Left renal pelvis (tissue), 4 donors: ENCODE data around the gene KCNJ18. TPM values are rescaled to one million over a fixed set of nuclear protein-coding genes. Genes with fewer than 3 reads are reported as not detected.
"Not testable (repeated sequence)": the region's sequence is repeated elsewhere in the genome, so short reads cannot be mapped to it uniquely, and the experiment has no call there.

Experiments
- DNase-seq, 4 donors: peaks; one replicate each; pipeline ENCODE4 v3.0.0-alpha.2; 2013; ENCODE audit warnings: low read depth in 4 of 4, low spot score in 3 of 4
- polyA plus RNA-seq, 4 donors: library from polyadenylated mRNA; unstranded; fragments of 120-200 nt; gene quantifications; one replicate each; pipeline ENCODE4 v1.2.1, GENCODE V29; 2013; ENCODE audit not compliant: insufficient read length in 4 of 4

Gene KCNJ18
- polyA plus RNA-seq, 4 donors: not detected

DNA sequence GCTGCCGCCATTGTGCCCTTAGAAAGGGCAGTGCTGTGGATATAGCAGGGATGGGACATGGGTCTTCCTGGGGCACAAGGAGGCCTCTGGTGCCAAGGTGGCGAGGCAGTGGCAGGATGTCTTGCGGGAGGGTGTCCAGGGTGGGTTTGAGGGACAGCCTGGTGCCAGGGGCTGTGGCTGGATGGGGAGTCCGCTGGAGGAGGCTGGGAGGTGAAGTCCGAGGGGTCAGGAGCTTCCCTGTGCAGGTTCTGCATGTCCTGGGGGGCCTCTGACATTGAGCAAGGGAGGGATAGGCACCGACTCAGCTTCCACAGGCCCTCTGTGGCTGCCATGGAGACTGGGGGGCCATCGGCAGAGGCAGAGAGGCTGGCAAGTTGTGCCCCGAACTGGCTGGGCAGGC is 9.7 kb downstream of the KCNJ18 start:
- DNase-seq: not testable (repeated sequence)

DNA sequence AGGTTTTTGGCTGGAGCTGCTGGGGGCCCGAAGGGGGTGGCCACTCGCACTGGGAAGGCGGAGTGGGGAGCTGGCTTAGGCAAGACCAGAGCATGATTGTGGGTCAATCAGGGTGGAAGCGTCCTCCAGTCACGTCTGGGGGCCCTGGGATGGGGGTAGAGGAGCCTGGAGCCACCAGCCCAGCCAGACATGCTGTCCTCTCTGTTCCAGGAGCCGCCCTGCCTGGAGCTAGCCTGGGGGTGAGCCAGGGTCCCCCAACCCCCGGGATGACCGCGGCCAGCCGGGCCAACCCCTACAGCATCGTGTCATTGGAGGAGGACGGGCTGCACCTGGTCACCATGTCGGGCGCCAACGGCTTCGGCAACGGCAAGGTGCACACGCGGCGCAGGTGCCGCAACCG is 10.2 kb downstream of the KCNJ18 start:
- DNase-seq: not testable (repeated sequence)

DNA sequence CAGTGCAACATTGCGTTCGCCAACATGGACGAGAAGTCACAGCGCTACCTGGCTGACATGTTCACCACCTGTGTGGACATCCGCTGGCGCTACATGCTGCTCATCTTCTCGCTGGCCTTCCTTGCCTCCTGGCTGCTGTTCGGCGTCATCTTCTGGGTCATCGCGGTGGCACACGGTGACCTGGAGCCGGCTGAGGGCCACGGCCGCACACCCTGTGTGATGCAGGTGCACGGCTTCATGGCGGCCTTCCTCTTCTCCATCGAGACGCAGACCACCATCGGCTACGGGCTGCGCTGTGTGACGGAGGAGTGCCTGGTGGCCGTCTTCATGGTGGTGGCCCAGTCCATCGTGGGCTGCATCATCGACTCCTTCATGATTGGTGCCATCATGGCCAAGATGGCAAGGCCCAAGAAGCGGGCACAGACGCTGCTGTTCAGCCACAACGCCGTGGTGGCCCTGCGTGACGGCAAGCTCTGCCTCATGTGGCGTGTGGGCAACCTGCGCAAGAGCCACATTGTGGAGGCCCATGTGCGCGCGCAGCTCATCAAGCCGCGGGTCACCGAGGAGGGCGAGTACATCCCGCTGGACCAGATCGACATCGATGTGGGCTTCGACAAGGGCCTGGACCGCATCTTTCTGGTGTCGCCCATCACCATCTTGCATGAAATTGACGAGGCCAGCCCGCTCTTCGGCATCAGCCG is 10.8 kb downstream of the KCNJ18 start:
- DNase-seq: not testable (repeated sequence)

DNA sequence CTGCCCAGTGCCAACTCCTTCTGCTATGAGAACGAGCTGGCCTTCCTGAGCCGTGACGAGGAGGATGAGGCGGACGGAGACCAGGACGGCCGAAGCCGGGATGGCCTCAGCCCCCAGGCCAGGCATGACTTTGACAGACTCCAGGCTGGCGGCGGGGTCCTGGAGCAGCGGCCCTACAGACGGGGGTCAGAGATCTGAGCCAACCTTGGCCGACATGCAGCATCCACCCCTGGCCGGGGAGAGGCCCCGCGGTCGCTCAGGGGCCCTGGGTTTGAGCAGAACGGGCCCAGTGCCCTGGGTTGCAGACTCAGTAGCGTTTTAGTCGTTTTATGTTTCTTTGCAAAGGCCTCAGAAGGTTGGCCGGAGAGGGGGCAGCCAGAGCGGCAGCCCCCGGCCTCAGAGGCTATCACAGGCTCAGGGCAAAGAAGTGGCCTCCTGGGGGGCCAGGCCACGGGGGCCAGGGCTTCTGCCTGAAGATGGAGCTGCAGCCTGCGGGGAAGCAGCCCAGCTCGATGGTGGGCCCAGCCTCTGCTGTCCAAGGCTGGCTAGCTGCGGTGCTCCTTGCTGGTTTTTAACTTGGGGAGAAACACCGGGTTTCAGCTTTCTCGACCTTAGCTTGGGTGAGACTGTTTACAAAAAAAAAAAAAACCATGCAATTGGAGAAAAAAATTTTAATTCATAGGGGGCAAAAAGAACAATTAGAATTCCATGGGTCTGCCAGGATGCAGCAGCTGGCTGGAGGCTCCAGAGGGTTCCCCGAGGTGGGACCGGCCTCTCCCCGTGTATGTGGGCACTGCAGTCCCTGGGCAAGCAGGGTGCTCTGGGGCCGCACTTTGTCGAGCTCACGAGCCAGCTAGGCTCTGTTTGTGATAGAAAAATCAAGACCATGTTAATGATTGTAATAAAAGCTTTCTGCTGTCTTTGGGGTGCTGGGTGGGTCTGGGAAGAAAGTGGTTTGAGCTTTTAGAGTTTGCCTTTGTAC is 11.9 kb downstream of the KCNJ18 start:
- not testable (repeated sequence) for DNase-seq

DNA sequence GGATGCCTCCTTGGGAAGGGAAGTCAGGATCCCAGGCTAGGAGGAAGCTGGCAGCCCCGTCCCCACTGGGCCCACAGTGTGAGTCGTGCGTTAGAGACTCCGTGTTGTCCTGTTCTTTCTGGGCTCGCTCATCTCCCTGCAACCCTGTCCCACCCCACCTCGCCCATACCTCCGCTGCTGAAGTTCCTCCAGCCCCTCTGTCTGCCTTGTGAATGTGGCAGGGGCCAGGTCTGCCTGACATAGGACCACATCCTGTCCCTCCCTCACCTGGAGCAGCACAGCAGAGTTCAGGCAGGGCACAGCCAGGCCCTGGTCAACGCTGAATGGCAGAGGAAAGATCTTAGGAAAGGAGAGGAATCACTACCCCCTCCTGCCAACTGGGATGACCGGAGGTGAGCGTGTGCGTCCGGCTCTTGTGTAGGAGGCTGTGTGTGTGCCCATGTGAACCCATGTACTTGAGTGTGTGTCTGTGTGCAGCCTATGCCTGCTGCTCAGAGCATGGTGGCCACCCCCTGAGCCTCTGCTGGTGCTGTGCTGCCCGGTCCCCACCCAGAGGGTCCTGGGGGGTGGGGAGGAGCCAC is 12.8 kb downstream of the KCNJ18 start:
- no peak for DNase-seq

DNA sequence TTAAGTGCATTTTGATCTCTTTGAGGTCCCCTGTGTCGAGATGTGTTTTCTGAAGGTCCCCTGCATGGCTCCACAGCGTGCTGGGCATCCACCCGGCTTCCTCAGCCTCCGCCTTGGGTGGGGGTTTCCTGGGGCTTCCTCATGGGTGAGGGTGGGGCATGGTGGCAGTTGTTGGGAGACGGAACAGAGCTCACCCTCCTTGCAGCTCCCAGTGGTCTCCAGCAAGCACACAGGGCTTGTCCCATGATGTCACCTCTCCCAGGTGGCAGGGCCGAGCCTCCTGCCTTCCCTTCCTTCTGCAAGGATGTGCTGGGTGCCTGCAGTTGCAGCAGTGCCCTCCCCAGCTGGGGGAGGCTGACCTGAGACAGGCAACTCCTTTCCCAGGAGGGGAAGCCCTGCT is 13.4 kb downstream of the KCNJ18 start:
- not testable (repeated sequence) for DNase-seq

DNA sequence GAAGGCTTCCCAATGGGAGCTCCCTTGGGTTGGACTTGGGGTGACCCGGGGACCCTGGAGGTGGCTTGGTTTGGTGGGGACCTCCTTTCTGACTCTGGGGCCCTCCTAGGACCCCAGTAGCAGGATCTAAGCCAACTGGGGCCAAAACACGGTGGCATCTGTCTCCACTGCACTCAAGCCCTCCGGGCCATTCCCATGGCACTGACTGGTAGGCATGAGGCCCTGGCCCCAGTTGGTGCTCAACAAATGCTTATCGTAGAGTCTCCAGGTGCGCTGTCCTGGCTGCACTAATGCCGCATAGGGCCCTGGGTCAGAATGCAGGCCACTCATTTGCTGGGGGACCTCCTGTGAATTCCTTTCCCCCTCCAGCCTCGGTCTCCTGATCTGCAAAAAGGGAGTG is 14.2 kb downstream of the KCNJ18 start:
- DNase-seq: not testable (repeated sequence)

DNA sequence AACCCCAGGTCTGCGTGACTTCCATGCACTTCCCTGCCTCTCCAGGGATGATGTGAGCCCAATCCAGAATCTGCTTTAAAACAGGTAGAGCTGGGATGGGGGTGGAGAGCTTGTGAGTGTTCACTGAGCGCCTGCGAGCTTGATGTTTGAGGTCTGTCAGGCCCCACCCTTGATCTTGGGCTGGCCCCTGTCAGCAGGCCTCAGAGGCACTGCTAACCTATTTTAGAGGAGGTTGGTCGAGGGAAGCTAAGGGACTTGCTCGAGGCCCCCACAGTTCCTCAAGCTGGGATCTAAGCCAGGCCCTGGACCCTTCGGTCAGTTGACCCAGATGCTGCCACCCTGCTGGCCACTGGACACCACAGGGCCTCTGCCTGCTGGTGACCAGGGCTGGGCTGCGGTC is 14.8 kb downstream of the KCNJ18 start:
- DNase-seq: not testable (repeated sequence)

DNA sequence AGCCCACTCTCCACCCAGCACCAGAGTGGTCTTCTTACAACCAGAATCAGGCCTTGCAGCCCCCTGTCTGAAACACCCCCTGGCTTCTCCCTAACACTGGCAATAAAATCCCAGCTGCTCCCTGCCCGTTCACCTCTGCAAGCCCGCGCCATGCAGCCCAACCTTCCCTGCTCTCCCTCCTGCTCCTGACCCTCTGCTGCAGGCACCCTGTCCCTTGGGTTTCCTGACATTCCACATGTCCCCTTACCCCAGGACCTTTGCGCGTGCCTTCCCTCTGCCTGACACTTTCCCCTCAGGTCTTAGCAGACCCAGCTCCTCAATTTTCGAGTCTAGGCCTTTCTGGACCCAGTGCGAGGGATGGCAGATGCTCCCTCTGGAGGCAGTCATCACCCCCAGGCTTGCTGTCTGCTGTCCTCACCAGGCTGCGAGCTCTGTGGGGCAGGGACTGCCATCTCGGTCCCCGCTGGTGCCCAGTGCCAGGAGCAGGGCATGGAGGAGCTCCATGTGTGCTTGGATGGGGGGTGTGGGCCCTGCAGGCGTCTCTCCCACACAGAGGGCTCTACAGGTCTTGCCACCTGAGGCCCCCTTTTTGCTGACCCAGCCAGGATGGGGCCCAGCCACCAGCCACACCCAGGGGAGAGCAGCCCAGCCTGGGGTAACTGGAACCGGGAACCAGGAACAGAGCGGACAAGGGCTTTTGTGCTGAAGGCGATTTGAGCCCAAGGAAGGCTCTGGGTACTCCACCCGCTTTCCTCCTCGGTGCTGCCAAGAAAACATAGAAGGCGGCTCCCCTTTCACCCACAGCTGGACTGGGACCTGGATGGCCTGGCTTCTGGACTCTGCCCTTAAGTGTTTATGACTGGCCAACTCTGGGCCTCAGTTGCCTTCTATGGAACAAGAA is 15.6 kb downstream of the KCNJ18 start:
- not testable (repeated sequence) for DNase-seq

DNA sequence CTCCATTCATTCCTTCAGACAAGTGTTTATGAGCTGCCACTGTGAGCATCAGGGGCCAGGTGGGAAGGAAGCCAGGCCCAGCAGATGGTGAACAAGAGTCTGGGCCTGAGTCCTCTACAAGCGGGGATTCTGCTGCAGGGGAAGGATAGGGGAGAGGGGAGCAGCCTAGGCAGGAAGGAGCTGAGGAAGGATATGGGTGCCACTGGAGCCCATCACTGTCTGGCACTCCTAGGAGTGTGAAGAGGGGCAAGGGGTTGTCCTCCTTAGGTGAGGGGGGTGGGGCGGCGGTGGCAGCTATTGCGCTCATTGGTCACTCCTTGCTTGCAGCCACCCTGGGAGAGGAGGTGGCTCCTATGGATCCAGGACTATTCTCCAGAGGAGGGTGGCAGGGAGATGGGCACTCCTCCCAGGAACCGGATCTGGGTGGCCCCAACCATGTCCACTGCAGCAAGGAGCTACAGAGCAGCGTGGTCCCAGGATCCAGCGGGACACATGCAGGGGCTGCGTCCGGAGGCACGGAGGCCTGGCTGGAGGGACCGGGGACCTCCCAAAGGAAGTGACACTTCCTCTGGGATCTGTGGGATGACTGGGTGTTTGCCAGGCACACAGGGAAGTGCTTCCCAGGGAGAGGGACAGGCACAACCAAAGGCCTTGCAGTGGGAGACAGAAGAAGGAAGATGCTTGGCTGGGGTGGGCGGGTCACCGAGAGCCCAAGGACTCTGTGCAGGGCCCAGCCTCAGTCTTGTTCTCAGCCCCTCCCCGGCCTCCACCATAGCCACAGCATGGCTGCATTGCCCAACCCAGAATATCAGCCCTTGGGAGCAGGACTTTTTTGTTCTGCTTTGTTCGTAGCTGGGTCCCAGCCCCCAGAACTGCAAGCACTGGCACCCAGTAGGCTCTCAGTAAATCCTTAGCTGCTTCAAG is 16.6 kb downstream of the KCNJ18 start:
- not testable (repeated sequence) for DNase-seq

DNA sequence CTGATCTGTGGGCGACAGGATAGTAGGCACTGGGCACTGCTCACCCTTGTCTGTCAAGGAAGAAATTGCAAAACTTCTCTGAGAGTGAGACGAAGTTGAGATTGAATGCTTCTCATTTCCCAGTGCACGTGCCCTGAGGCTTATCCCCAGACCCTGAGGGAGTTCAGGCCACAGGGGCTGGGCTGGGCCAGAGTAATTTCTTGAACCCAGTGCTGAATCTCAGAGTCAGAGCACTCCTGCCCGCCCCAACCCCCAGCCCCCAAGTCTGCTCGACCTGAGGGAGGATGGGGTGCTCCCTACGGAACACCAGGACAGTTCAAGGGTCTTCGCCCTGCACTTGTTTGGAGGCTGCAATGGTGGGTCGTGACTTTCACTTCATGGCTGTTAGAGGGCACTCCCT is 17.7 kb downstream of the KCNJ18 start:
- DNase-seq: not testable (repeated sequence)

DNA sequence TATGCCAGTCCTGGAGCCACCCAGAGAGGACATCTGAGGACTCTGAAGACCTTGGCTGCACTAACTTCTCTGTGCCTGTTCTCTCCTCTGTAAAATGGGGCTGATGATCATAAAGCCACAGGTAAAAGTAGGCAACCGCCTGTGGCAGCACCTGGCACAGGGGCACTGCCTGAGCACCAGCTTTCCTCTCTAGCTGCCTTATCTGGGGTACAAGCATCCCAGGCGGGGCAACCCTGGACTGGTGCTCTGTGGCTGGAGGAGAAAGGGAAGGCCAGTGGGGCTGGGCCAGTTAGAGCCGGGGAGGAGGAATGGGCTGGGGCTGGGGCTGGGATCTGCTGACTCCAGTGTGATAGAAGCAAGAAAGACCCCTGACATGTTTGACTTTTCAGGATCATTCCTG is 18.2 kb downstream of the KCNJ18 start:
- DNase-seq: not testable (repeated sequence)

DNA sequence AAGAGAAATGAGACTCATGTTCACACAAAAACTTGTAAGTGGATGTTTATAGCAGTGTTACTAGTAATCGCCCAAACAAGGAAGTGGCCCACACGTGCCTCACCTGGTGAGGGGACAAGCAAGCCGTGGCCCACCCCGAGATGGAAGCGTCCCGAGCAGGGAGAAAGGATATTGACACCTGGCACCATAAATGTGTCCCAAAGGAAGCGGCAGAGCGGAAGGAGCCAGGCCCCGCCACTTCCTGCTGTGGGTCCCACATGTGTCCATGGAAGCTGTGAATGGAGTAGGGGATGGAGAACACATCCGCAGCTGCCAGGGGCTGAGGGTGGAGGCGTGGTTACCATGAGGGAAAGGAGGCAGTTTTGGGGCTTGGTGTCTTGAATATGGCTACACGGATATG is 18.9 kb downstream of the KCNJ18 start:
- DNase-seq: no peak

DNA sequence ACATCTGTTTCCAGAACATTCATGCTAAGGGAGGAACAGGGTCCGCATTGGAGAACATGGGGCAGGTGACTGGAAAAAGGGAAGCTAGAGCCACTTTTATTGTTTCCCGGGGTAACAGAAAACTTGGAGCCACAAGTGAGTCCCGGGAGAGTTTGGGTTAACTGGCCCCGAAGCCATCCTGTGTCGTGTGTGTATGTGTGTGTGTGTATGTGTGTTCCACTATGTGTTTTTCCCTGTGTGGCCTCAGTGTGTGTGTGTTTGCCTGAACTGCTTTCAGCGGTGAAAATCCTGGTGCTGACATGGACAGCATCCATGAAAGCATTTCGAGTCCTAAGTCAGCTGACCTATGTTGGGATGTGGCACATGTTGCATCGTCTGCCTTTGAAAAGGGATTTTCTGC is 20.7 kb downstream of the KCNJ18 start:
- not testable (repeated sequence) for DNase-seq

DNA sequence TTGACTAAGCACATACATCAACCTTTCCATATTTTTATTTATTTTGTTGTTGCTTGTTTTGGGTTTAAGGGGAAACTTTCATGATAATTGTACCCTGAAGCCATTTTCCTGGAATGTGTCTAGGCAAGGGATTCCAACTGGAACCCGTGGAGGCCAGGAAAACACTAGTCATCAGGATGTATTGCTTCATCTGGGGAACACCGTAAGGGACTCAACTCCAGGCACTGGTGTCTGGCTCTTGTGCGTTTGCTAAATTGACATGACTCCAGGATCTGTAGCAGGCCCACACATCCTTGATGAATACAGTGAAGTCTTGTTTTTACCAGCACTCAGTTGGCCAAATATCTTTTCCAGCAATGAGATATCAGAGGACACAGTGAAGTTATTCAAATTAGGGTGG is 21.3 kb downstream of the KCNJ18 start:
- DNase-seq: not testable (repeated sequence)

DNA sequence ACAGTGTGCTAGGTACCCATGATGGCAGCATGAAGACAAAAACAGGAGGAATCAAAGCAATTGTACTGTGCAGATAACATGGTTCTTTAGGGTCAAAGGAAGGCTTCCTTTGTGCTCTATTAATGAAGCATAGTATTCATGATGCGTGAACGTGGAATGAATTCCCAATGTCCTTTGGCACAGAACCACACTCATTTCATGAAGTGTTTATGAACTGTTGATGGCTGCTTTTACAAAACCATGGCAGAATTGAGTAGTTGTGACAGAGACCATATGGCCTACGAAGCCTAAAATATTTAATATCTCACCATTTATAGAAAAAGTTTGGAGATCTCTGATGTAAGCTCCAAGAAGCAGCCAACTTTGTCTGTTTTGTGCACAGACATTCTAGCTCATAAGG is 22.4 kb downstream of the KCNJ18 start:
- not testable (repeated sequence) for DNase-seq

DNA sequence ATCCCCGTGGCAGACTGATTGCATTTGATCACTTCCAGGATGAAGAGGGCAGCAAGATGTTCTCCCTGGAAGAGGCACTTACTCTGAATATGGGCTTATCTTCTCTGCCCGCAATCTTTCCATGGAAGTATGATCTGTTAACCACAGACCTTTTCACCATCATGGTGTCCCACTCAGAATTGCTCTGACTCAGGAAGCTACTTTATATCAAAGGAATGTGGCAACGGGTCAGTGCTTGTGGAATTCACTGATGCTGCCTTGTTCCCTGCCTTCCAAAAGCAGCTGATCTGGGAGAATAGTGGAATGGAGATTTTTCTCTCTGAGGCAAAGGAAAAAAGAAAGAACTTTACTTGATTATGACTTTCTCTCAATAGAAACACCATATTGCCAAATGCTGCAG is 23.6 kb downstream of the KCNJ18 start:
- DNase-seq: not testable (repeated sequence)

DNA sequence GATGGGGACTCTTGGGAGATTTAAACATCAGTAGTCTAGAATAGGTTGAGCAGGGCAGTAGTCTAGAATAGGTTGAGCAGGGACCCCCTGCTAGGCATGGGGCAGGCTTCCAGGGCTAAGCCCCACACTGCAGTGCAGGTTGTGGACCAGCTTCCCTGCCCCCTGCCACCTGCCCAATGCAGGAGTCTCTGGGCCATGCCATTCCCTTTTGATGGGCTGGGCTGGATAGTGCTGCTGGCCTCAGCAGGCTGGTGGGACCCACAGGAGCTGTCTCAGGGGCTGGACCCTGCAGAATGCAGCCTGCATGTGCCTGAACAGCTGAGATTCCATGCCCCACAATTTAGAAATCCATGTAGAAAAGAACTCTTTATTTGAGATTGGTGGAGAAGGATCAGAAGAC is 26.6 kb downstream of the KCNJ18 start:
- not testable (repeated sequence) for DNase-seq
